ENCODE measurements around the gene CRADD.

Gene CRADD

GRCh38 chr12:93760275-93760875, 83.2 kb downstream of the CRADD start:
- in situ Hi-C loops (cut with HindIII; ENCODE audit: low sequenced_read_pairs), result no loop called here
- DNase-seq (ENCODE audit: low read depth, low spot score), result no peak
- no peak for TF ChIP-seq CTCF (IDR thresholded peaks at IDR 0.05; ENCODE audit: low read depth, low read length)
- no peak overlapping the region for H3K4me3 ChIP-seq (ENCODE audit: low read depth, low read length)

- no peak overlapping the region for H3K4me3 ChIP-seq (ENCODE audit: low read depth, low read length)
- in situ Hi-C loops (cut with HindIII; ENCODE audit: low sequenced_read_pairs), result no loop called here
- no peak for TF ChIP-seq CTCF (IDR thresholded peaks at IDR 0.05; ENCODE audit: low read depth, low read length)
- DNase-seq (ENCODE audit: low read depth, low spot score), result no peak
These were observed 85.0 kb downstream of the CRADD start for GRCh38 chr12:93762059-93762719.

DNA sequence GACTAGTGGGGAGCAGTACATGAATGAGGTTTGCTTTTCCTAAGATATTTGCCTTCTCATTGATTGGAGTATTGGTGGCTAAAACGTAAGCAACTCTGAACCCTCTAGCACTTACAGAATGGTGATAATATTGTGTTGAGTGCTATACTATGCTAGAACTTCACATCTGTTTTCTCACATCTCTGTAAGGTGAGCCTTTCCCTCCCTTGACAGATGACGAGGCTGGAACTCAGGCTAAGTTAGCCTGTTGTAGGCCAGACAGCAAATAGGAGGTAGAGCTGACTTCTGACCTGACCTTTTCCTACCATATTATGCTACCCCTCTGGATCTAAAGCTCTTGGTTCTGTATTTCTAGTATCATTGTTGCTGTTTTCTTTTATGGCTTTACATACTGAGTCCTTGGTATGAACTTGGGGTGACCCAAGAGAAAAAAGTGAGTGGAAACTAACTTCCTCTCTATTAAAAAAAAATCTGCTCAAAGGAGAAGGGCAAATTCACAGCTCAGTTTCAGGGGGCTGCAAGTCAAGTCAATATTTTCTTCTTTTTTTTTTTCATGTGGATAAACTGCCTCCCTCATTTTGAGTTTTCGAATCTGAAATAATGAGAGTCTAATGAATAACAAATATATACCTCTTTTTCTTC, 85.9 kb downstream of the CRADD start:
- no peak for TF ChIP-seq CTCF (IDR thresholded peaks at IDR 0.05; ENCODE audit: low read depth, low read length)
- in situ Hi-C loops (cut with HindIII; ENCODE audit: low sequenced_read_pairs), result no loop called here
- DNase-seq (ENCODE audit: low read depth, low spot score), result no peak
- no peak overlapping the region for H3K4me3 ChIP-seq (ENCODE audit: low read depth, low read length)

GRCh38 chr12:93763746-93764147, 86.6 kb downstream of the CRADD start:
- in situ Hi-C loops (cut with HindIII; ENCODE audit: low sequenced_read_pairs), result no loop called here

GRCh38 chr12:93766371-93766770, 89.2 kb downstream of the CRADD start:
- in situ Hi-C loops (cut with HindIII; ENCODE audit: low sequenced_read_pairs), result no loop called here
- no peak overlapping the region for H3K4me3 ChIP-seq (ENCODE audit: low read depth, low read length)
- DNase-seq (ENCODE audit: low read depth, low spot score), result no peak
- no peak for TF ChIP-seq CTCF (IDR thresholded peaks at IDR 0.05; ENCODE audit: low read depth, low read length)

More at GRCh38 chr12:93763746-93764147, 86.6 kb downstream of the CRADD start:
- peak; percentile 4 for TF ChIP-seq CTCF (IDR thresholded peaks at IDR 0.05; ENCODE audit: low read depth, low read length)
- H3K4me3 ChIP-seq (ENCODE audit: low read depth, low read length), result no peak overlapping the region
- DNase-seq (ENCODE audit: low read depth, low spot score), result no peak

DNA sequence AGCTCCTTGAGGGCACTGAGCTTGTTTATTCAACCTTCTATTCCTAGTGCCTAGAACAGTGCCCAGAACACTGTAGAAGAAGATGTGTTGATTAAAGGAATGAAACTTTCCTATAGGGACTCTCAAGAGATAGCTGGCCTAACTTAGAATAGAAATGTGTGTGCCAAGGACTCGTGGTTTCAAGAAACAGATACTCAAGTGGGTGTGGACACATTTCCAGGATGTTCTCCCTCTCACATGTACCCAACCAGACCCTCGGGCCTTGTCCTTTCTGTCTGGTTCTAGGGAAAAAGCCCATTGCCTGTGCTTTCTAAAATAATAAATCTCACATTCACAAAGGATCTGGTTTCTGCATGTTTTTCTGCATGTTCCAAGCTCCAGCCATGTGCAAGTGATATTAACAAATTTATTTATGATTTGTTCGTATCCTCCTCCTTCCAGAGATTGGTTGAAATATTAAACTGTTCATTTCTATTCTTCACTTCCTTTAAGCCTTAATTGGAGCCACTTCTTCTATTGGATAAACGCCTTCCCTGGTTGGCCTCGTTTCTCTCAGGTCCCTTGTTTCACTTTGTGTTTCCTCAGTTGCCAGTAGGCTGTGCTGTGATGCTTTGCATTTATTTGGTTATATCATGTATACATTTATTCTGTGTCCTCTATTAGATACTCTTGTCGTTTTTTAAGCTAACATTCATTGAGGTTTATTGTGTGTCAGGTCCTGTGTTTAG, 89.8 kb downstream of the CRADD start:
- in situ Hi-C loops (cut with HindIII; ENCODE audit: low sequenced_read_pairs), result no loop called here
- peak; percentile 70 for TF ChIP-seq CTCF (IDR thresholded peaks at IDR 0.05; ENCODE audit: low read depth, low read length)
- H3K4me3 ChIP-seq (ENCODE audit: low read depth, low read length), result no peak overlapping the region
- DNase-seq (ENCODE audit: low read depth, low spot score), result peak; percentile 78

Measured in astrocyte of the spinal cord (primary cell).